ENCODE data around the gene LMNTD1.

DNA sequence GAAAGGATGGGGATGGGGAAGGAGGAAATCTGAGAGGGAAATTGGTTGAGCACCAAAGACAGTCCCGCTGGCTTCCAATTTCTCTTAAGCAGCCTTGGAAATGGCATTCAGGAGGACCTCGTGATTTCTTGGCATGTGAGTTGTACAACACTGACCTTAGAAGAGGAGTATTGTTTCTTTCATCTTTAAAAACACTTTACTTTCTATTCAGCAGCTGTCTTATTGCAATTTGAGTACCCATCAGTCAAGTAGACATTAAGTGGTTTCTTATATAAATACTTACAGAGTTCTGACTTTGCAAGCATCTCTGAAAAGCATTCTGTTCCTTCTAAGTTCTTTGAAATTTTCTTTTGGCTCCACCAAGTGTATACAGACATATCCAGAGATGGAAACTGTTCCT lies 83.2 kb downstream of the LMNTD1 start:
- TF ChIP-seq EP300 (IDR thresholded peaks at IDR 0.05) = no peak
- TF ChIP-seq, protein P1, sequence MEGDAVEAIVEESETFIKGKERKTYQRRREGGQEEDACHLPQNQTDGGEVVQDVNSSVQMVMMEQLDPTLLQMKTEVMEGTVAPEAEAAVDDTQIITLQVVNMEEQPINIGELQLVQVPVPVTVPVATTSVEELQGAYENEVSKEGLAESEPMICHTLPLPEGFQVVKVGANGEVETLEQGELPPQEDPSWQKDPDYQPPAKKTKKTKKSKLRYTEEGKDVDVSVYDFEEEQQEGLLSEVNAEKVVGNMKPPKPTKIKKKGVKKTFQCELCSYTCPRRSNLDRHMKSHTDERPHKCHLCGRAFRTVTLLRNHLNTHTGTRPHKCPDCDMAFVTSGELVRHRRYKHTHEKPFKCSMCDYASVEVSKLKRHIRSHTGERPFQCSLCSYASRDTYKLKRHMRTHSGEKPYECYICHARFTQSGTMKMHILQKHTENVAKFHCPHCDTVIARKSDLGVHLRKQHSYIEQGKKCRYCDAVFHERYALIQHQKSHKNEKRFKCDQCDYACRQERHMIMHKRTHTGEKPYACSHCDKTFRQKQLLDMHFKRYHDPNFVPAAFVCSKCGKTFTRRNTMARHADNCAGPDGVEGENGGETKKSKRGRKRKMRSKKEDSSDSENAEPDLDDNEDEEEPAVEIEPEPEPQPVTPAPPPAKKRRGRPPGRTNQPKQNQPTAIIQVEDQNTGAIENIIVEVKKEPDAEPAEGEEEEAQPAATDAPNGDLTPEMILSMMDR (IDR thresholded peaks at IDR 0.05) = no peak

Data from stomach (tissue), 4 donors.